ENCODE data around the gene ARHGEF17. TPM values are rescaled to one million over a fixed set of nuclear protein-coding genes. Genes with fewer than 3 reads are reported as not detected.

Gene ARHGEF17
- total and polyA plus RNA-seq, 2 of the 8 experiments (the other 6 are each of a cell fraction or from before 2014, with no cell fraction given), result 11.3 to 14.6 TPM

GRCh38 chr11:73350908-73351636 lies 43.0 kb downstream of the ARHGEF17 start:
- Histone ChIP-seq H3K4ac (replicated peaks; ENCODE audit: insufficient read length, low read depth, low read length) (no peak overlapping the region), H3K14ac (ENCODE audit: insufficient read length) (no peak overlapping the region), H3K56ac (replicated peaks; ENCODE audit: insufficient read length, low read depth, low read length) (no peak overlapping the region), H3K4me1 (replicated peaks in 1 of 4; ENCODE audit: control insufficient read depth in 3 of 4, insufficient read depth in 4 of 4, low read length in 3 of 4) (no peaks in the 10 kb centered on the region; a peak in 2 of 7 replicates), H3K23me2 (ENCODE audit: low read depth, low read length) (no peaks in the 10 kb centered on the region), H4K5ac (ENCODE audit: insufficient read length, low read depth, low read length) (no peak overlapping the region), H3K23ac (ENCODE audit: insufficient read length) (no peak overlapping the region), H3K27ac (ENCODE audit: low read depth, low read length) (no peak overlapping the region), H3K18ac (ENCODE audit: extremely low read depth, low read length) (no peak overlapping the region), H3K9me3 (ENCODE audit: insufficient read depth in 2 of 2, low read depth in 1 of 2, low read length in 1 of 2) (no peaks in the 10 kb centered on the region), H2BK20ac (ENCODE audit: low read length) (no peak overlapping the region), H3K36me3 (ENCODE audit: control insufficient read depth in 2 of 4, insufficient read depth in 4 of 4, low read length in 3 of 4) (no peaks in the 10 kb centered on the region), H2AFZ (ENCODE audit: low read length) (no peak overlapping the region), H2BK12ac (ENCODE audit: low read depth, low read length) (no peak overlapping the region), H3K27me3 (replicated peaks in 1 of 4; ENCODE audit: control insufficient read depth in 3 of 4, extremely low read depth in 1 of 4, insufficient read depth in 3 of 4, low read length in 3 of 4) (no peaks in the 10 kb centered on the region), H2BK15ac (ENCODE audit: low read length) (no peak overlapping the region; the same call in 1 of the 2 replicates), H3K4me3 (ENCODE audit: extremely low read depth in 1 of 4, insufficient read depth in 2 of 4, low read depth in 3 of 4, low read length in 4 of 4) (no peak overlapping the region), H4K91ac (replicated peaks; ENCODE audit: insufficient read length, low read length) (no peak overlapping the region), H3K9ac (replicated peaks in 1 of 4; ENCODE audit: extremely low read depth in 1 of 4, low read depth in 3 of 4, low read length in 3 of 4) (no peak overlapping the region), H3K79me2 (ENCODE audit: control insufficient read depth in 1 of 2, insufficient read depth in 2 of 2, low read length in 2 of 2) (no peaks in the 10 kb centered on the region), H3K4me2 (ENCODE audit: insufficient read depth in 1 of 2, low read depth in 2 of 2, low read length in 2 of 2) (no peak overlapping the region), H3K79me1 (ENCODE audit: low read depth, low read length) (no peaks in the 10 kb centered on the region), H4K20me1 (replicated peaks in 1 of 2; ENCODE audit: control insufficient read depth in 1 of 2, insufficient read depth in 2 of 2, low read length in 2 of 2) (peaks cover 0 to 9% of the 10 kb centered on the region in 2 experiments), H2AK5ac (ENCODE audit: low read depth, low read length) (no peak overlapping the region), H4K8ac (ENCODE audit: extremely low read depth, insufficient read depth, low read length) (no peak overlapping the region), H2BK5ac (ENCODE audit: low read depth, low read length) (no peak overlapping the region), H2BK120ac (replicated peaks; ENCODE audit: low read depth, low read length) (no peak overlapping the region)
- ChIA-PET CTCF (ENCODE audit: partially characterized antibody) (interaction anchor here (0.5 to 59.1 kb wide), 47 partner anchors 1 to 1351 kb away, joined by 3 to 1456 read pairs (median 5); partner anchors contain the start of genes P2RY6 and RELT), POLR2A (ENCODE audit: partially characterized antibody) (interaction anchor here (0.9 to 1.9 kb wide), 5 partner anchors 9 to 43 kb away, joined by 3 to 6 read pairs (median 4); no protein-coding TSS in a partner anchor)
- peak in 1 of 2 experiments; percentile 63 for DNase-seq (ENCODE audit: low read depth in 1 of 2, low spot score in 2 of 2)
- FAIRE-seq, result no peak
- 27% methylated on average over 16 of the region's 16 CpGs; no CpG with 5 or more reads in 1 of the 2 experiments for WGBS, 2 experiments (ENCODE audit: extremely low coverage in 1 of 2, insufficient coverage in 1 of 2, insufficient read length in 1 of 2, insufficient replicate concordance in 2 of 2, low coverage in 1 of 2, low lambda C conversion rate in 2 of 2, missing lambda C conversion rate in 1 of 2)
- TF ChIP-seq RFX5 (IDR thresholded peaks at IDR 0.05; ENCODE audit: borderline replicate concordance, low read depth, low read length) (no peak), CTBP2 (IDR thresholded peaks at IDR 0.05; ENCODE audit: borderline replicate concordance, insufficient read depth, insufficient read length, low read length) (no peak), FOSL1 (IDR thresholded peaks at IDR 0.05; ENCODE audit: insufficient read depth, low read depth, low read length) (no peak), PHF8 (conservative IDR thresholded peaks at IDR 0.05; ENCODE audit: low read depth, low read length) (no peak), ZNF274 (IDR thresholded peaks at IDR 0.05; ENCODE audit: borderline replicate concordance, extremely low read depth, low read length) (no peak), POLR2A (IDR thresholded peaks at IDR 0.05; ENCODE audit: control extremely low read depth in 1 of 2, low read depth in 2 of 2, low read length in 2 of 2) (no peak), TBP (IDR thresholded peaks at IDR 0.05; ENCODE audit: low read depth, low read length) (no peak), CHD2 (IDR thresholded peaks at IDR 0.05; ENCODE audit: low read length) (no peak), GTF2F1 (IDR thresholded peaks at IDR 0.05; ENCODE audit: borderline replicate concordance, low read depth, low read length) (no peak), CBX8 (IDR thresholded peaks at IDR 0.05; ENCODE audit: borderline replicate concordance, low read depth, low read length) (no peak), SP4 (IDR thresholded peaks at IDR 0.05; ENCODE audit: low read length) (no peak), MAFK (IDR thresholded peaks at IDR 0.05; ENCODE audit: low read depth, low read length) (no peak), SP2 (IDR thresholded peaks at IDR 0.05; ENCODE audit: low read length) (no peak)

Measured in H1 (cell line).